Aorta (tissue), 5 donors: ENCODE results near the gene PLP2. TPM values are rescaled to one million over a fixed set of nuclear protein-coding genes. Genes with fewer than 3 reads are reported as not detected.

Experiments
- ATAC-seq: fragments of 200-7000 bp; cut with Tn5 transposase; one replicate; pipeline ENCODE4 v1.9.1; 2022; ENCODE audit warnings: moderate library complexity; ENCODE audit not compliant: low FRiP score
- DNase-seq, 2 donors: peaks; one replicate each; pipeline ENCODE4 v3.0.0-alpha.2; 2020
- H3K27ac ChIP-seq, 2 donors: one replicate each; pipeline ENCODE4 v1.5.1; 2013; ENCODE audit warnings: low read length in 2 of 2, mild to moderate bottlenecking in 2 of 2, moderate library complexity in 2 of 2, control low read depth in 1 of 2, inconsistent platforms in 1 of 2, low read depth in 1 of 2
- H3K27me3 ChIP-seq, 2 donors: one replicate each; pipeline ENCODE4 v1.6.1; 2013; ENCODE audit warnings: control low read depth in 1 of 2, low read length in 1 of 2, mild to moderate bottlenecking in 1 of 2, moderate library complexity in 1 of 2; ENCODE audit not compliant: insufficient read depth in 2 of 2, control insufficient read depth in 1 of 2
- H3K36me3 ChIP-seq, 2 donors: one replicate each; pipeline ENCODE4 v1.6.1; 2013; ENCODE audit warnings: control low read depth in 1 of 2, low read length in 1 of 2, mild to moderate bottlenecking in 1 of 2; ENCODE audit not compliant: insufficient read depth in 2 of 2, control insufficient read depth in 1 of 2
- H3K4me1 ChIP-seq, 2 donors: one replicate each; pipeline ENCODE4 v1.6.1; 2013; ENCODE audit warnings: low read length in 2 of 2, control low read depth in 1 of 2, mild to moderate bottlenecking in 1 of 2, moderate library complexity in 1 of 2; ENCODE audit not compliant: insufficient read depth in 2 of 2, control insufficient read depth in 1 of 2
- H3K4me3 ChIP-seq, 2 donors: one replicate each; pipeline ENCODE4 v1.5.1; 2013; ENCODE audit warnings: low read length in 2 of 2, control low read depth in 1 of 2, mild to moderate bottlenecking in 1 of 2
- H3K9me3 ChIP-seq: one replicate; pipeline ENCODE4 v1.6.1; 2013; ENCODE audit warnings: mild to moderate bottlenecking, low read length; ENCODE audit not compliant: control insufficient read depth
- WGBS, 2 donors: extraction: QIAGEN DNeasy Blood & Tissue Kit; methylation state at CpG; one replicate each; pipeline ENCODE4 v1.1.7; 2013; 5-methylcytosine and 5-hydroxymethylcytosine counted together
- intact Hi-C, 2 donors: fragments of 100-400 bp; cut with DNase I; formaldehyde crosslinking; loops; one replicate each; pipeline versions ENCODE4 v1.14.2 to v1.15.0; 2022
- polyA plus RNA-seq, 2 donors: library from polyadenylated mRNA; stranded (reverse); fragments of 200-250 nt; gene quantifications; one replicate each; pipeline ENCODE4 v1.2.3, GENCODE V29; 2013
- total RNA-seq, 2 donors: library from RNA; stranded (reverse); fragmentation: NEBNext Ultra II Directional; extraction: Animal tissue kit (Norgen Biotek cat#: 25700); gene quantifications; one replicate each; pipeline ENCODE4 v1.2.1, GENCODE V29; 2021
- donor health status: healthy with polysubstance abuse.
- donor health status: Bipolar disorder and iron deficiency.
- donor health status: DM: no; HTN: no; CAD: no.
- donor health status: DM: no; HTN: no; CAD: no.
- donor health status: DM: yes; HTN: yes; CAD: no.

PLP2 gene
- total and polyA plus RNA-seq, 4 donors: 159 to 337 (median 202) TPM

GRCh38 chrX:49188468-49189076 lies 16.9 kb downstream of the PLP2 start:
- no peaks in the 10 kb centered on the region for H3K9me3 ChIP-seq
- intact Hi-C loops: no loop called here
- no peak overlapping the region for H3K4me3 ChIP-seq
- no peaks in the 10 kb centered on the region for H3K4me1 ChIP-seq
- DNase-seq (no peak), ATAC-seq (no peak)
- H3K36me3 ChIP-seq: no peaks in the 10 kb centered on the region
- no peaks in the 10 kb centered on the region for H3K27me3 ChIP-seq
- 57 to 59% methylated on average over 8 of the region's 8 CpGs for WGBS, 2 donors
- peak overlapping the region in 1 of 2 donors; percentile 17 for H3K27ac ChIP-seq

GRCh38 chrX:49189606-49190005 lies 17.9 kb downstream of the PLP2 start:
- no peak for DNase-seq
- Histone ChIP-seq H3K9me3 (no peaks in the 10 kb centered on the region), H3K27me3 (no peaks in the 10 kb centered on the region), H3K27ac (no peak overlapping the region), H3K4me3 (no peak overlapping the region), H3K4me1 (no peaks in the 10 kb centered on the region), H3K36me3 (no peaks in the 10 kb centered on the region)
- ATAC-seq: no peak
- 75 to 82% methylated on average over 6 of the region's 6 CpGs for WGBS, 2 donors
- intact Hi-C loops: loop anchor here in 1 of 2 donors (5.0 kb wide), 1 partner anchor 83 kb away; no protein-coding TSS in a partner anchor

- DNase-seq (peak; percentile 93), ATAC-seq (peak; percentile 92)
- H3K27ac ChIP-seq: peak overlapping the region in 1 of 2 donors; percentile 80
- H3K4me1 ChIP-seq: no peaks in the 10 kb centered on the region
- WGBS, 2 donors: 0 to 35% methylated on average over 32 of the region's 32 CpGs
- no peaks in the 10 kb centered on the region for H3K27me3 ChIP-seq
- intact Hi-C loops: loop anchor here in 1 of 2 donors (5.0 kb wide), 1 partner anchor 81 kb away; no protein-coding TSS in a partner anchor
- no peaks in the 10 kb centered on the region for H3K36me3 ChIP-seq
- peak overlapping the region; percentile 37 to 72 for H3K4me3 ChIP-seq
- no peaks in the 10 kb centered on the region for H3K9me3 ChIP-seq
These were observed 19.3 kb downstream of the PLP2 start for GRCh38 chrX:49190821-49191573.

- DNase-seq (no peak), ATAC-seq (no peak)
- 1 to 48% methylated on average over 34 of the region's 34 CpGs for WGBS, 2 donors
- Histone ChIP-seq H3K4me3 (peak overlapping the region; percentile 37 to 72), H3K9me3 (no peaks in the 10 kb centered on the region), H3K27ac (peak overlapping the region in 1 of 2 donors; percentile 80), H3K4me1 (no peaks in the 10 kb centered on the region), H3K36me3 (no peaks in the 10 kb centered on the region), H3K27me3 (no peaks in the 10 kb centered on the region)
- intact Hi-C loops: loop anchor here in 1 of 2 donors (5.0 kb wide), 1 partner anchor 81 kb away; no protein-coding TSS in a partner anchor
These were observed 19.9 kb downstream of the PLP2 start for GRCh38 chrX:49191574-49192011.

GRCh38 chrX:49192722-49193328 lies 21.1 kb downstream of the PLP2 start:
- Histone ChIP-seq H3K36me3 (no peaks in the 10 kb centered on the region), H3K27ac (no peak overlapping the region), H3K4me3 (no peak overlapping the region), H3K27me3 (no peaks in the 10 kb centered on the region), H3K9me3 (no peaks in the 10 kb centered on the region), H3K4me1 (no peaks in the 10 kb centered on the region)
- intact Hi-C loops: loop anchor here in 1 of 2 donors (5.0 kb wide), 1 partner anchor 79 kb away; no protein-coding TSS in a partner anchor
- WGBS, 2 donors: 64 to 66% methylated on average over 10 of the region's 10 CpGs
- ATAC-seq (no peak), DNase-seq (no peak)

GRCh38 chrX:49193542-49193964 lies 21.9 kb downstream of the PLP2 start:
- Histone ChIP-seq H3K4me3 (no peak overlapping the region), H3K9me3 (no peaks in the 10 kb centered on the region), H3K27ac (no peak overlapping the region), H3K36me3 (no peaks in the 10 kb centered on the region), H3K4me1 (no peaks in the 10 kb centered on the region), H3K27me3 (no peaks in the 10 kb centered on the region)
- WGBS, 2 donors: 63 to 78% methylated on average over 2 of the region's 2 CpGs
- ATAC-seq: no peak
- DNase-seq: no peak
- intact Hi-C loops: loop anchor here in 1 of 2 donors (5.0 kb wide), 1 partner anchor 79 kb away; no protein-coding TSS in a partner anchor

- Histone ChIP-seq H3K4me3 (no peak overlapping the region), H3K27me3 (no peaks in the 10 kb centered on the region), H3K9me3 (no peaks in the 10 kb centered on the region), H3K36me3 (no peaks in the 10 kb centered on the region), H3K27ac (no peak overlapping the region), H3K4me1 (no peaks in the 10 kb centered on the region)
- DNase-seq: peak in 1 of 2 donors; percentile 68
- intact Hi-C loops: no loop called here
- whole genome bisulfite sequencing, 2 donors: 73 to 79% methylated on average over 13 of the region's 13 CpGs
- ATAC-seq: no peak
These were observed 25.9 kb downstream of the PLP2 start for GRCh38 chrX:49197543-49198087.

GRCh38 chrX:49198540-49199314 lies 27.0 kb downstream of the PLP2 start:
- Histone ChIP-seq H3K27ac (no peak overlapping the region), H3K4me1 (no peaks in the 10 kb centered on the region), H3K36me3 (no peaks in the 10 kb centered on the region), H3K9me3 (no peaks in the 10 kb centered on the region), H3K4me3 (no peak overlapping the region), H3K27me3 (no peaks in the 10 kb centered on the region)
- no peak for DNase-seq
- no peak for ATAC-seq
- 19 to 46% methylated on average over 12 of the region's 12 CpGs for WGBS, 2 donors
- intact Hi-C loops: no loop called here
